Esophagus muscularis mucosa (tissue), 4 donors: Measurements from ENCODE around the gene HIF1A. TPM values are rescaled to one million over a fixed set of nuclear protein-coding genes. Genes with fewer than 3 reads are reported as not detected.
A peak's percentile ranks its signal among the peaks of the same experiment; 100 is the strongest.

Experiments used
- DNase-seq: peaks from one replicate; pipeline ENCODE4 v3.0.0-alpha.2; 2017; ENCODE audit errors: extremely low spot score
- H3K27ac ChIP-seq, 4 donors: fragments of 200-600 bp; sonication (generic); replicated peaks in 1 of 4; 1 replicate in 3 of 4; 2 replicates in 1 of 4; pipeline ENCODE4 v1.5.1; 2016 to 2019; ENCODE audit warnings: mild to moderate bottlenecking in 1 of 4
- H3K27me3 ChIP-seq, 4 donors: fragments of 200-600 bp; sonication (generic); one replicate each; pipeline versions ENCODE4 v1.5.1 to v1.6.0; 2016 to 2019
- H3K36me3 ChIP-seq, 4 donors: fragments of 200-600 bp; sonication (generic); one replicate each; pipeline ENCODE4 v1.5.1; 2016 to 2019
- H3K4me1 ChIP-seq, 4 donors: fragments of 200-600 bp; sonication (generic); one replicate each; pipeline ENCODE4 v1.5.1; 2016 to 2019
- H3K4me3 ChIP-seq, 4 donors: fragments of 200-600 bp; sonication (generic); 1 replicate in 2 of 4; 2 replicates in 2 of 4; pipeline ENCODE4 v1.5.1; 2016 to 2019; ENCODE audit warnings: mild to moderate bottlenecking in 4 of 4, moderate library complexity in 1 of 4
- H3K9me3 ChIP-seq, 4 donors: fragments of 200-600 bp; sonication (generic); 1 replicate in 3 of 4; 2 replicates in 1 of 4; pipeline ENCODE4 v1.5.1; 2016 to 2019
- CTCF ChIP-seq, 3 experiments: fragments of 200-600 bp in 2 of 3; fragments of 450-650 bp in 1 of 3; sonication (generic) in 2 of 3; IDR thresholded peaks; one replicate each; pipeline ENCODE4 v1.5.1; 2017 to 2019; ENCODE audit warnings: antibody characterized with exemption in 3 of 3, mild to moderate bottlenecking in 2 of 3, moderate library complexity in 1 of 3
- EP300 ChIP-seq: sonication (generic); formaldehyde crosslinking; IDR thresholded peaks from one replicate; pipeline ENCODE4 v1.6.1; 2017; ENCODE audit warnings: antibody characterized with exemption
- POLR2A ChIP-seq: fragments of 450-650 bp; IDR thresholded peaks from one replicate; pipeline ENCODE4 v1.6.1; 2017; ENCODE audit warnings: antibody characterized with exemption, moderate library complexity, mild to moderate bottlenecking, low read depth
- POLR2AphosphoS5 ChIP-seq, 2 donors: sonication (generic); formaldehyde crosslinking; IDR thresholded peaks; one replicate each; pipeline ENCODE4 v1.6.1; 2017; ENCODE audit warnings: antibody characterized with exemption in 2 of 2
- WGBS: methylation state at CpG from one replicate; pipeline ENCODE4 v1.1.5; 2018; 5-methylcytosine and 5-hydroxymethylcytosine counted together
- intact Hi-C: fragments of 100-400 bp; cut with DNase I; formaldehyde crosslinking; loops from one replicate; pipeline ENCODE4 v1.15.1; 2023
- total RNA-seq, 4 donors: library from RNA; depleted of rRNA; stranded (reverse); fragments of >200 nt; gene quantifications; one replicate each; pipeline versions ENCODE4 v1.1.0 to v1.2.1, GENCODE V29; 2016

The HIF1A gene
- total RNA-seq, 4 donors from 2014 or later = 77.4 to 156 (median 86.5) TPM

- intact Hi-C loops = no loop called here
- TF ChIP-seq EP300 (no peak), POLR2AphosphoS5 (IDR thresholded peaks at IDR 0.05) (peak in 1 of 2 donors; percentile 30)
Measured at GRCh38 chr14:61662437-61663311, 32.6 kb upstream of the HIF1A start.

DNA sequence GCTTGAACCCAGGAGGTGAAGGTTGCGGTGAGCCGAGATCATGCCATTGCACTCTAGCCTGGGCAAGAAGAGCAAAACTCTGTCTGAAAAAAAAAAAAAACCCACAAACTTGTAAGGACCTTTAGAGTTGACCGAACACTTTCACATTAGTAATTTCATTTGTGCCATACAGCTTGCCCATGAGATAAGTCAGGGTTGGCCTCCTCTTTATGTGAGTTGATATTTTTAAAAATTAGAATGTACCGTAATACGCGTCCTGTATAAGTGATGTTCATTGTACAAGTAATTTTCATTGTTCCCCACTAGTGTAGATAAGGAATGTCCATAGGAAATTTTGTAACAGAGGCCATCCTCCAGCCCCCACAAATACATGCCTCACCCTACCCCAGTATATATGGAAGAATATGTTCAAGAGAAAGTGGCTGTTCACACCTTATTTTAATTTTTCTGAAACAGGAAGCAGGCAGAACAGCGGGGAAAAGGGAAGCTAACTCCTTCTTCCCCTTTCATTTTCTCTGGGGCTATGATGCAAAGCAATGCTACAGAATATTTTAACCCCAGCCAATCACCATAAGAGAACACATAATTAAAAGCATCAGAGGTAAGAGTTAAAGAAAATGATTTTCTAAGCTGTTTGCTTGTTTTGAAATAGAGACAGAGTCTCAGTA, 31.9 kb upstream of the HIF1A start:
- no peaks in the 10 kb centered on the region for H3K9me3 ChIP-seq
- no peak for TF ChIP-seq EP300
- TF ChIP-seq POLR2A = no peak
- no peak for TF ChIP-seq POLR2AphosphoS5 (IDR thresholded peaks at IDR 0.05)
- no peaks in the 10 kb centered on the region for H3K36me3 ChIP-seq
- H3K27ac ChIP-seq = no peak overlapping the region
- H3K4me3 ChIP-seq = no peak overlapping the region
- intact Hi-C loops = no loop called here
- peak; percentile 50 for DNase-seq
- H3K27me3 ChIP-seq = no peaks in the 10 kb centered on the region
- WGBS = 82% methylated on average over 7 of the region's 7 CpGs
- H3K4me1 ChIP-seq = peaks cover 15 to 33% (median 23%) of the 10 kb centered on the region in 4 donors

More at GRCh38 chr14:61662437-61663311, 32.6 kb upstream of the HIF1A start:
- H3K27me3 ChIP-seq = no peaks in the 10 kb centered on the region
- H3K36me3 ChIP-seq = no peaks in the 10 kb centered on the region
- peak overlapping the region in 1 of 4 donors; percentile 45 for H3K27ac ChIP-seq
- no peaks in the 10 kb centered on the region for H3K9me3 ChIP-seq
- no peak overlapping the region for H3K4me3 ChIP-seq
- peaks cover 15 to 33% (median 23%) of the 10 kb centered on the region in 4 donors for H3K4me1 ChIP-seq
- 91% methylated on average over 13 of the region's 13 CpGs for WGBS
- DNase-seq = peak; percentile 81

- Histone ChIP-seq H3K9me3 (no peaks in the 10 kb centered on the region), H3K4me3 (no peak overlapping the region), H3K27me3 (no peaks in the 10 kb centered on the region), H3K27ac (no peak overlapping the region), H3K36me3 (no peaks in the 10 kb centered on the region), H3K4me1 (peaks cover 0 to 6% (median 0%) of the 10 kb centered on the region in 4 donors)
- 97% methylated on average over 1 of the region's 1 CpG for WGBS
- intact Hi-C loops = no loop called here
- TF ChIP-seq EP300 (no peak), POLR2A (no peak), POLR2AphosphoS5 (IDR thresholded peaks at IDR 0.05) (no peak), CTCF (IDR thresholded peaks at IDR 0.05) (no peak)
- no peak for DNase-seq
Measured at GRCh38 chr14:61668282-61668681, 27.0 kb upstream of the HIF1A start.

GRCh38 chr14:61670576-61670975, 24.7 kb upstream of the HIF1A start:
- no peaks in the 10 kb centered on the region for H3K27me3 ChIP-seq
- intact Hi-C loops = no loop called here
- H3K4me1 ChIP-seq = peaks cover 0 to 6% (median 0%) of the 10 kb centered on the region in 4 donors
- H3K4me3 ChIP-seq = no peak overlapping the region
- no peak for TF ChIP-seq EP300
- TF ChIP-seq POLR2AphosphoS5 (IDR thresholded peaks at IDR 0.05) = no peak
- TF ChIP-seq POLR2A = no peak
- TF ChIP-seq CTCF (IDR thresholded peaks at IDR 0.05) = no peak
- H3K36me3 ChIP-seq = no peaks in the 10 kb centered on the region
- H3K27ac ChIP-seq = no peak overlapping the region
- WGBS = 61% methylated on average over 7 of the region's 7 CpGs
- H3K9me3 ChIP-seq = no peaks in the 10 kb centered on the region
- DNase-seq = no peak

GRCh38 chr14:61671082-61671481, 24.2 kb upstream of the HIF1A start:
- DNase-seq = no peak
- no peak overlapping the region for H3K27ac ChIP-seq
- 47% methylated on average over 3 of the region's 3 CpGs for WGBS
- no peaks in the 10 kb centered on the region for H3K27me3 ChIP-seq
- no peak overlapping the region for H3K4me3 ChIP-seq
- peaks cover 0 to 6% (median 0%) of the 10 kb centered on the region in 4 donors for H3K4me1 ChIP-seq
- H3K9me3 ChIP-seq = no peaks in the 10 kb centered on the region
- H3K36me3 ChIP-seq = no peaks in the 10 kb centered on the region
- intact Hi-C loops = no loop called here
- TF ChIP-seq CTCF (IDR thresholded peaks at IDR 0.05) = no peak
